Activated CD8-positive, alpha-beta memory T cell treated with anti-CD3 and anti-CD28 coated beads for 1 hour (primary cell): ENCODE data around the gene GEMIN4.
"Not testable (repeated sequence)": the region's sequence is repeated elsewhere in the genome, so short reads cannot be mapped to it uniquely, and the experiment has no call there.

Experiments used
- DNase-seq, 2 donors: peaks; one replicate each; pipeline ENCODE4 v3.0.0-alpha.2; 2020; ENCODE audit warnings: low read depth in 1 of 2; ENCODE audit errors: extremely low read depth in 1 of 2

GEMIN4 gene

GRCh38 chr17:705011-705410 is 47.1 kb downstream of the GEMIN4 start:
- no peak for DNase-seq

GRCh38 chr17:704111-704864 is 47.8 kb downstream of the GEMIN4 start:
- no peak for DNase-seq

GRCh38 chr17:703081-703875 is 48.8 kb downstream of the GEMIN4 start:
- no peak for DNase-seq

- DNase-seq, result no peak
Measured at GRCh38 chr17:700504-701094, 51.5 kb downstream of the GEMIN4 start.

GRCh38 chr17:699345-699744 is 52.7 kb downstream of the GEMIN4 start:
- no peak for DNase-seq

- not testable (repeated sequence) for DNase-seq
Measured at GRCh38 chr17:698096-698495, 54.0 kb downstream of the GEMIN4 start.

GRCh38 chr17:697682-698081 is 54.4 kb downstream of the GEMIN4 start:
- no peak for DNase-seq

- DNase-seq, result no peak
Measured at GRCh38 chr17:696369-696768, 55.7 kb downstream of the GEMIN4 start.
